ENCODE data around the gene TPD52L1. TPM values are rescaled to one million over a fixed set of nuclear protein-coding genes. Genes with fewer than 3 reads are reported as not detected.
"Not testable (repeated sequence)": the region's sequence is repeated elsewhere in the genome, so short reads cannot be mapped to it uniquely, and the experiment has no call there.

The TPD52L1 gene
- polyA plus RNA-seq, 4 donors = 83.5 to 114 (median 93.9) TPM

- DNase-seq (ENCODE audit: low read depth in 4 of 4, low spot score in 3 of 4) = no peak
Measured at GRCh38 chr6:125264476-125264875, 110.9 kb downstream of the TPD52L1 start.

- no peak for DNase-seq (ENCODE audit: low read depth in 4 of 4, low spot score in 3 of 4)
Measured at GRCh38 chr6:125267806-125268523, 114.4 kb downstream of the TPD52L1 start.

GRCh38 chr6:125268765-125269164, 115.2 kb downstream of the TPD52L1 start:
- no peak for DNase-seq (ENCODE audit: low read depth in 4 of 4, low spot score in 3 of 4)

GRCh38 chr6:125269328-125269985, 115.9 kb downstream of the TPD52L1 start:
- no peak for DNase-seq (ENCODE audit: low read depth in 4 of 4, low spot score in 3 of 4)

- DNase-seq (ENCODE audit: low read depth in 4 of 4, low spot score in 3 of 4) = no peak
Measured at GRCh38 chr6:125270380-125270779, 116.8 kb downstream of the TPD52L1 start.

- DNase-seq (ENCODE audit: low read depth in 4 of 4, low spot score in 3 of 4) = no peak
Measured at GRCh38 chr6:125271486-125272159, 118.0 kb downstream of the TPD52L1 start.

GRCh38 chr6:125273251-125273650, 119.7 kb downstream of the TPD52L1 start:
- no peak for DNase-seq (ENCODE audit: low read depth in 4 of 4, low spot score in 3 of 4)

- no peak for DNase-seq (ENCODE audit: low read depth in 4 of 4, low spot score in 3 of 4)
Measured at GRCh38 chr6:125273965-125274364, 120.4 kb downstream of the TPD52L1 start.

- no peak for DNase-seq (ENCODE audit: low read depth in 4 of 4, low spot score in 3 of 4)
Measured at GRCh38 chr6:125274935-125275334, 121.4 kb downstream of the TPD52L1 start.

- no peak for DNase-seq (ENCODE audit: low read depth in 4 of 4, low spot score in 3 of 4)
Measured at GRCh38 chr6:125275779-125276178, 122.2 kb downstream of the TPD52L1 start.

GRCh38 chr6:125277838-125278237, 124.3 kb downstream of the TPD52L1 start:
- DNase-seq (ENCODE audit: low read depth in 4 of 4, low spot score in 3 of 4) = peak in 1 of 4 donors; percentile 6

GRCh38 chr6:125279961-125280360, 126.4 kb downstream of the TPD52L1 start:
- no peak for DNase-seq (ENCODE audit: low read depth in 4 of 4, low spot score in 3 of 4)

- DNase-seq (ENCODE audit: low read depth in 4 of 4, low spot score in 3 of 4) = not testable (repeated sequence)
Measured at GRCh38 chr6:125280370-125281035, 126.9 kb downstream of the TPD52L1 start.

GRCh38 chr6:125282470-125282869, 128.9 kb downstream of the TPD52L1 start:
- not testable (repeated sequence) for DNase-seq (ENCODE audit: low read depth in 4 of 4, low spot score in 3 of 4)

- DNase-seq (ENCODE audit: low read depth in 4 of 4, low spot score in 3 of 4) = no peak
Measured at GRCh38 chr6:125285353-125285752, 131.8 kb downstream of the TPD52L1 start.

GRCh38 chr6:125285936-125286335, 132.4 kb downstream of the TPD52L1 start:
- DNase-seq (ENCODE audit: low read depth in 4 of 4, low spot score in 3 of 4) = no peak

GRCh38 chr6:125287718-125288117, 134.1 kb downstream of the TPD52L1 start:
- DNase-seq (ENCODE audit: low read depth in 4 of 4, low spot score in 3 of 4) = no peak

- DNase-seq (ENCODE audit: low read depth in 4 of 4, low spot score in 3 of 4) = no peak
Measured at GRCh38 chr6:125293587-125293986, 140.0 kb downstream of the TPD52L1 start.

GRCh38 chr6:125294036-125294435, 140.5 kb downstream of the TPD52L1 start:
- no peak for DNase-seq (ENCODE audit: low read depth in 4 of 4, low spot score in 3 of 4)

GRCh38 chr6:125294925-125295324, 141.4 kb downstream of the TPD52L1 start:
- DNase-seq (ENCODE audit: low read depth in 4 of 4, low spot score in 3 of 4) = no peak

GRCh38 chr6:125296471-125296870, 142.9 kb downstream of the TPD52L1 start:
- no peak for DNase-seq (ENCODE audit: low read depth in 4 of 4, low spot score in 3 of 4)

Data from right renal pelvis (tissue), 4 donors.